Karpas-422 (cell line): ENCODE results near the gene MROH2A. TPM values are rescaled to one million over a fixed set of nuclear protein-coding genes. Genes with fewer than 3 reads are reported as not detected.
A peak's percentile ranks its signal among the peaks of the same experiment; 100 is the strongest.

Experiments
- DNase-seq: peaks from one replicate; pipeline ENCODE4 v3.0.0-alpha.2; 2015
- H2AFZ ChIP-seq: fragments of 200-600 bp; sonication (generic); 2 replicates; pipeline ENCODE4 v1.6.1; 2014; ENCODE audit warnings: antibody characterized with exemption, low read length, mixed read lengths
- H3K27ac ChIP-seq: fragments of 200-600 bp; sonication (generic); 2 replicates; pipeline ENCODE4 v1.5.1; 2014; ENCODE audit warnings: mild to moderate bottlenecking, low read length, moderate library complexity
- H3K27me3 ChIP-seq: fragments of 200-600 bp; sonication (generic); 2 replicates; pipeline ENCODE4 v1.6.1; 2014; ENCODE audit warnings: low read length, mixed read lengths
- H3K36me3 ChIP-seq: fragments of 200-600 bp; sonication (generic); 2 replicates; pipeline ENCODE4 v1.6.1; 2014; ENCODE audit warnings: low read length, mixed read lengths; ENCODE audit not compliant: insufficient read depth
- H3K4me1 ChIP-seq: fragments of 200-600 bp; sonication (generic); 2 replicates; pipeline ENCODE4 v1.6.1; 2014; ENCODE audit warnings: mild to moderate bottlenecking, low read length, mixed read lengths
- H3K4me2 ChIP-seq: fragments of 200-600 bp; sonication (generic); 2 replicates; pipeline ENCODE4 v1.6.1; 2014; ENCODE audit warnings: low read length, low read depth, mild to moderate bottlenecking; ENCODE audit not compliant: poor library complexity, severe bottlenecking
- H3K4me3 ChIP-seq: fragments of 200-600 bp; sonication (generic); 2 replicates; pipeline ENCODE4 v1.5.1; 2014; ENCODE audit warnings: mild to moderate bottlenecking, antibody characterized with exemption, low read length, mixed read lengths
- H3K79me2 ChIP-seq: fragments of 200-600 bp; sonication (generic); 2 replicates; pipeline ENCODE4 v1.6.1; 2014; ENCODE audit warnings: mild to moderate bottlenecking, low read length, mixed read lengths
- H3K9ac ChIP-seq: fragments of 200-600 bp; sonication (generic); 2 replicates; pipeline ENCODE4 v1.6.0; 2014; ENCODE audit warnings: low read length
- H3K9me2 ChIP-seq: fragments of 200-600 bp; sonication (generic), shearing (Covaris generic); replicated peaks from 2 replicates; pipeline ENCODE4 v1.6.0; 2014; ENCODE audit warnings: mild to moderate bottlenecking, low read length, moderate library complexity; ENCODE audit not compliant: insufficient read depth
- H3K9me3 ChIP-seq: fragments of 300-700, 200-600 bp; sonication (generic); 2 replicates; pipeline ENCODE4 v1.6.1; 2014; ENCODE audit warnings: low read length, mixed read lengths
- H4K20me1 ChIP-seq: fragments of 200-600 bp; sonication (generic); 2 replicates; pipeline ENCODE4 v1.6.1; 2014; ENCODE audit warnings: mild to moderate bottlenecking, antibody characterized with exemption, low read length, low read depth; ENCODE audit not compliant: insufficient read depth
- total RNA-seq: library from RNA; depleted of rRNA; stranded (reverse); fragments of >200 nt; shearing (Covaris generic); gene quantifications from 2 replicates; pipeline ENCODE4 v1.2.3, GENCODE V29; 2014; ENCODE audit warnings: low replicate concordance

Gene MROH2A
- total RNA-seq, 1 experiment from 2014 or later: 2.6 TPM

DNA sequence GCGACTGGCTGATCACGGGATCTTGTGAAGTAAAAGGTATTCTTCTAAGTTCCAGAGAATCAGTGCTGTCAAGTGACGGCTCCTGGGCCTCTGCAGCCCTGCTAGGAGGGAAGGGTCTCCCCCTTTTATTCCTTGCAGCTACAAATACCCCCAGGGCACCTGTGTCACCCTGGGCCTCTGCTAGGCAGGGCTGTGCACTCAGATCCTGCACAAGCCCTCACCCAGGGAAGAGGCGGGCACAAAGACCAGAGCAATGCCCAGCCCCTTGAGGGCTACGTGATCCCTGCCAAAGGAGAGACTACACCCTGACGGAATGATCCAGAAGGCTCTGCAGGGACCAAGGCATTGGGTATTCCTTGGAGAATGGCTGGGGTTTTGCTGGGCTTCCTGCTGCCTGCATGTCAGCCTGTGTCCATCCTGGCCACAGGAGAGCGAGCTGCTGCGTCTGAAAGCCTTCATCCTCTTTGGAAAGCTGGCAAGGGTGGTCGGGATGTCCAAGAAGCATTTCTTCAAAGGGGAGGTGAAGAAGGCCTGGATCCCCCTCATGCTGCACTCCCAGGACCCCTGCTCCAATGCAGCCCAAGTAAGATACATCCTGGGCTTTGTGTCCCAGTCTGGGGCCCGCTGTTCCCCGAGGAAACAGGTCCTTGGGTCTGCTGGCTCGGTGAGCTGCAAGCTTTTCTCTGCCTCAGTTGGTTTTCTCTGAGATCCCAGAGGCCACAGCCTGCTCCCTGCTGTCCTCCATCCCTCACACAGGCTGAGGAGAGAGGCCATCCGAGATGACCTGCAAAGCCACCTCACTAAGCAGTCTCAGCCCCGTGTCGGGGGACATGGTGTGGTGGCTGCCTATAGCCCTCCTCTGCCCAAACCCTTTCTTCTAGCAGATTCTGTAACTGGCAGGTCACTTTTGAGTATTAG is 51.3 kb downstream of the MROH2A start:
- H3K79me2 ChIP-seq: no peaks in the 10 kb centered on the region
- no peak overlapping the region for H2AFZ ChIP-seq
- no peaks in the 10 kb centered on the region for H3K36me3 ChIP-seq
- H3K4me3 ChIP-seq: no peak overlapping the region
- DNase-seq: no peak
- no peaks in the 10 kb centered on the region for H3K9me2 ChIP-seq
- no peaks in the 10 kb centered on the region for H3K9me3 ChIP-seq
- H3K27ac ChIP-seq: no peak overlapping the region
- H3K9ac ChIP-seq: peak overlapping the region; percentile 3; the same call in 1 of the 2 replicates
- peaks cover 74% of the 10 kb centered on the region for H3K4me1 ChIP-seq
- H4K20me1 ChIP-seq: no peaks in the 10 kb centered on the region
- no peak overlapping the region for H3K4me2 ChIP-seq
- H3K27me3 ChIP-seq: no peaks in the 10 kb centered on the region

DNA sequence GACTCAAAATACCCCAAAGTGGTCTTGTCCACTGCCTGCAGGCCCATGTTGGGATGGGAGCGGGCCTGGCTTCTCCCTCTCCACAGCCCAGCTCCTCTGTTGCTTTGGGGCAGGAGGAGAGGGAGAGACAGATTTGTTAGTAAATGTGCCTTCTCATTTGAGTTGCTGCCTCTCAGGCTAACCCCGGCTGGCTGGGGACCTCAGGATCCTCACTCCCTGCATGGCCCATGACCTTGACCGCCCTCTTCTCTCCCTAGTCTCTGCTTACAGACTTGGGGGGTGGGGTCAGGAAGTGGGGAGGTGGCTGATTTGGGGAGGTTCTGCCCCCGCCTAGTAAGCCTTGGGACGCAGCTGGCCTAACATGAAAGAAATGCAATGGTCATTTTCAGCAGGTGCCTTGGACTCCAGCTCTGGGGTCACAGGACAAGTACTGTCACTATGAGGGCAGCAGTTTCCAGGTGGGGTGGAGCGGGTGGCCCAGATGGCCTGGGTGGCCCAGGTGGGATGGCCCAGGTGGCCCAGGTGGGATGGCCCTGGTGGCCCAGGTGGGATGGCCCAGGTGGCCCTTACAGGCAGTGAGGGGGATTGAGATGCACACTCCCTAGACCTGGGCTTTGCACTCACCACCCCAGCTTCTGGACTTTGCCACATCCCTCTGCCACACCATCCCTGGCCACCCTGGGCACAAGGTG is 52.1 kb downstream of the MROH2A start:
- H3K4me3 ChIP-seq: peak overlapping the region; percentile 42; the same call in 1 of the 2 replicates
- H3K79me2 ChIP-seq: no peaks in the 10 kb centered on the region
- peak overlapping the region; percentile 75 for H3K4me2 ChIP-seq
- no peaks in the 10 kb centered on the region for H3K9me3 ChIP-seq
- no peaks in the 10 kb centered on the region for H3K9me2 ChIP-seq
- peak; percentile 52 for DNase-seq
- no peaks in the 10 kb centered on the region for H4K20me1 ChIP-seq
- no peak overlapping the region for H2AFZ ChIP-seq
- peak overlapping the region; percentile 93 for H3K27ac ChIP-seq
- peaks cover 74% of the 10 kb centered on the region for H3K4me1 ChIP-seq
- H3K27me3 ChIP-seq: no peaks in the 10 kb centered on the region
- peak overlapping the region; percentile 65; the same call in 1 of the 2 replicates for H3K9ac ChIP-seq
- 0 out of 2 replicates have a peak, but pooled peaks cover under 1% of the 10 kb centered on the region for H3K36me3 ChIP-seq

DNA sequence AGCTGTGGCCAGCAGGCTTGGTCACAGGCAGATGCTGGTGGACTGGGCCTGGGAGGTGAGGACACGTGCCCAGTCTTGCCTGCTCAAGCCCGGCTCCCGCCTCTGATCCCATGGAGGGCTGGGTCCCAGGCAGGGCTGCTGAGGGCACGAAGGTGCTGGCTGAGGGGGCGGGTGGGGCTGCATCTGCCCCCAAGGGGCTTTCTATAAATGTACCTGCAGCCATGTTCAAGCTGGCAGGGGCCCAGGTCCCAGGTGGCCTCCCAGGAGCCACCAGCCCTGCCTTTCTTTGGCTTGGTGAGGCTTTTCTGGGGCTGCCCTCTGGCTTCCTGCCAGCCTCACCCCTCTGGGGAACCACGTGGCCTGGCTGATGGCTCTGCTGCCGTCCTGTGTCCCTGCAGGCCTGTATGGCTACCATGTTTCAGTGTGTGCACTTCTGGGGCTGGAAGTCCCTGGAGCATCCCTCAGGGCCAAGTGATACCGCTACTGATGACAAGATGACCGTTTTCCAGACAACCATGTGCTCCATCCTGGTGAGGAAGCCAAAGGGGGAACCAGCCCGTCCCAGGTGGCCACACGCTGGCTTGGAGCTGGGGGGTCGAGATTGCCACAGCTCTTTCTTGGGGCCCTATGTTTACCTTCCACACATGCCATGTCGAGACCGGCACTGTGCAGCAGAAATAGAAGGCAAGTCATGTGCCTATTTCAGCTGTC is 53.0 kb downstream of the MROH2A start:
- Histone ChIP-seq H4K20me1 (no peaks in the 10 kb centered on the region), H3K4me2 (peak overlapping the region; percentile 75), H3K9me2 (no peaks in the 10 kb centered on the region), H3K9ac (peak overlapping the region; percentile 65), H3K27me3 (no peaks in the 10 kb centered on the region), H2AFZ (peak overlapping the region; percentile 78; the same call in 1 of the 2 replicates), H3K79me2 (no peaks in the 10 kb centered on the region), H3K4me1 (peaks cover 74% of the 10 kb centered on the region), H3K36me3 (peaks cover 10% of the 10 kb centered on the region), H3K4me3 (peak overlapping the region; percentile 61), H3K27ac (peak overlapping the region; percentile 93), H3K9me3 (no peaks in the 10 kb centered on the region)
- DNase-seq: peak; percentile 97

DNA sequence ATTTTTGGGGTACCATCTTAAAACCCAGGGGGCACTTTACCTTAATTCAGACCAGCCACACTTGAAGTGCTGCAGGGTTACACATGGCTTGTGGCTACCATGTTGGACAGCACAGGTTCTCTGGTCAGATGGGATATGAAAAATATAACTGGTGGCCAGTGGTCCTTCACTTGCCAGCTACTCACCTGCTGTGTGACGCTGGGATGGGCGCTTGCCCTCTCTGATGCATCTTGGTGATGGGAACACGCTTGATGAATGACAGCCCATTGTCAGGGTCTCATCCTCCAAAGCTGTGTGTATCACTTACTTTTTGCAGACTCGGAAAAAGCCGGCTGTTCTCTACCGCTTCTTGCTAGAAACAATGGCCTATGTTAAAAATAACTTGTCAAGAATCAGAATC is 53.7 kb downstream of the MROH2A start:
- H3K4me3 ChIP-seq: peak overlapping the region; percentile 61
- no peak overlapping the region for H2AFZ ChIP-seq
- no peaks in the 10 kb centered on the region for H3K27me3 ChIP-seq
- peak overlapping the region; percentile 75 for H3K4me2 ChIP-seq
- H3K4me1 ChIP-seq: peaks cover 68% of the 10 kb centered on the region
- H3K27ac ChIP-seq: peak overlapping the region; percentile 93
- H3K79me2 ChIP-seq: peaks cover 2% of the 10 kb centered on the region
- H3K9me3 ChIP-seq: no peaks in the 10 kb centered on the region
- no peak for DNase-seq
- H3K36me3 ChIP-seq: peaks cover 17% of the 10 kb centered on the region
- H4K20me1 ChIP-seq: no peaks in the 10 kb centered on the region
- peak overlapping the region; percentile 65 for H3K9ac ChIP-seq
- H3K9me2 ChIP-seq: no peaks in the 10 kb centered on the region

DNA sequence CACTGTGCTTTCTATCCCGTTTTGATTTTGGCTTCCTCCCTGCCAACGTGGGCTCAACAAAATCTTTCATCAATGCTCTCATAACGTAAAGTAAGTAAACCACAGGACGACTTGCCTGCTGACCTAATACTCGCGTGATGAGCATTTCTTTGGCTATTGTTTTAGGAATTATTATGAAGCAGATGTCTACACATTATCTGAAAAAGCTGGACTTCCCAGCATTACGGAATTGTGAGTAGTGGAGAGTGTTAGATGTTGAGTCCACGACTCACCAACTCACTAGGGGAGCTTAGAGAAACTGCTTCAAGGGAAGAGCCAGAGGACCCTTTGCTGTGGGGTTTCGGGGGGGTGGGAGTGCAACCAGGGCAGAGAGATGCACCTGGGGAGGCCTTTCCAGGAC is 54.3 kb downstream of the MROH2A start:
- Histone ChIP-seq H4K20me1 (no peaks in the 10 kb centered on the region), H2AFZ (no peak overlapping the region), H3K9me2 (no peaks in the 10 kb centered on the region), H3K79me2 (peaks cover 5% of the 10 kb centered on the region), H3K4me2 (peak overlapping the region; percentile 75), H3K4me1 (peaks cover 68% of the 10 kb centered on the region), H3K27ac (peak overlapping the region; percentile 93), H3K36me3 (peaks cover 22% of the 10 kb centered on the region), H3K4me3 (no peak overlapping the region), H3K9ac (peak overlapping the region; percentile 65), H3K9me3 (no peaks in the 10 kb centered on the region), H3K27me3 (no peaks in the 10 kb centered on the region)
- no peak for DNase-seq

DNA sequence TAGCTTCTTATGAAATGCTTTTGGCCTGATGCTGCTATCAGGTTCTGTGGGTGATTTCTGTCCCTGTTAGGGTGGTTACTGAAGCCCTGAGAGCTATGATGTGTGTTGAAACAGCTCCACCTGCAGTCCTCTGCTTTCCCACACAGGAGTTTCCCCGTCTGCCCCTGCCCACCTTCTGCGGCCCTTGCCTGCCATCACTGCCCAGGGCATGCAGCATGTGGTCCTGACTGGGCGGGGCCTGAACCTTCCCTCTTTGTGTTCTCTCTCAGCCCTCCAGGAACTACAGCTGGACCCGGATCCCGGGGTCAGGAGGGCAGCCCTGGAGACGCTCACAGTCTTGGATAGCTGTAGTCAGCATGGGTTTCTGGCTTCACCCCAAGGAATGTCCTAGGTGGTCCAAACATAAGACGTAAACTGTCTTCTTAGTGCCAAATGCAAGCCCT is 54.8 kb downstream of the MROH2A start:
- Histone ChIP-seq H3K79me2 (peaks cover 10% of the 10 kb centered on the region), H3K27me3 (no peaks in the 10 kb centered on the region), H3K27ac (peak overlapping the region; percentile 93), H3K36me3 (peaks cover 27% of the 10 kb centered on the region), H3K9me2 (no peaks in the 10 kb centered on the region), H4K20me1 (no peaks in the 10 kb centered on the region), H3K9ac (peak overlapping the region; percentile 65), H3K4me3 (no peak overlapping the region), H3K4me2 (peak overlapping the region; percentile 75), H3K9me3 (no peaks in the 10 kb centered on the region), H3K4me1 (peaks cover 68% of the 10 kb centered on the region), H2AFZ (no peak overlapping the region)
- peak; percentile 88 for DNase-seq

DNA sequence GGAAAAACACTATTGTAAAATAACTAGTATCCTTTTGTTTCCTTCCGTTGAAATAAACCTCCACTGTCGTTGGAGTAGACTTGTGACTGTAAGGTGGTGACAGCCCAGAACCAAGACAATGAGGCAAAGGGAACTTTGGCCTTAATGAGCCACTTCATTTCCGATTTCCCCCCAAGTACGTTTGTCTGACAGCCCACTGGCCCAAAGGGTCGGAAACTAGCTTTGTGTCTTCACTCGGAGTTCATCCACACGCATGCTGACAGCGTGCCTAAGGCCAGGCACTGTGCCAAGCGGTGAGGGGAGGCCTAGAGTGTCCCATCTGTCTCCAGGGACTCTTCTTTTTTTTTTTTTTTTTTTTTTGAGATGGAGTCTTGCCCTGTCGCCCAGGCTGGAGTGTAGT is 55.2 kb downstream of the MROH2A start:
- Histone ChIP-seq H2AFZ (no peak overlapping the region), H3K9me3 (no peaks in the 10 kb centered on the region), H3K27me3 (no peaks in the 10 kb centered on the region), H4K20me1 (no peaks in the 10 kb centered on the region), H3K79me2 (peaks cover 14% of the 10 kb centered on the region), H3K36me3 (peaks cover 32% of the 10 kb centered on the region), H3K9me2 (no peaks in the 10 kb centered on the region), H3K4me1 (peaks cover 68% of the 10 kb centered on the region), H3K27ac (0 out of 2 replicates have a peak overlapping the region, but pooled peaks have one; percentile 8), H3K9ac (no peak overlapping the region), H3K4me2 (no peak overlapping the region), H3K4me3 (no peak overlapping the region)
- DNase-seq: no peak
